ENCODE measurements around the gene PTGES3.

PTGES3 gene

GRCh38 chr12:56695327-56696101 lies 7.4 kb upstream of the PTGES3 start:
- TF ChIP-seq CTCF (IDR thresholded peaks at IDR 0.05), result no peak

- TF ChIP-seq CTCF (IDR thresholded peaks at IDR 0.05), result no peak
Observed at GRCh38 chr12:56694161-56694560, 6.1 kb upstream of the PTGES3 start.

- no peak for TF ChIP-seq CTCF (IDR thresholded peaks at IDR 0.05)
Observed at GRCh38 chr12:56688846-56689109, 694 bp upstream of the PTGES3 start.

GRCh38 chr12:56687223-56688128 lies 608 bp downstream of the PTGES3 start:
- no peak for TF ChIP-seq CTCF (IDR thresholded peaks at IDR 0.05)

GRCh38 chr12:56684745-56685359 lies 3.2 kb downstream of the PTGES3 start:
- no peak for TF ChIP-seq CTCF (IDR thresholded peaks at IDR 0.05)

- TF ChIP-seq CTCF (IDR thresholded peaks at IDR 0.05), result no peak
Observed at GRCh38 chr12:56682323-56682722, 5.8 kb downstream of the PTGES3 start.

- TF ChIP-seq CTCF (IDR thresholded peaks at IDR 0.05), result no peak
Observed at GRCh38 chr12:56679883-56680575, 8.1 kb downstream of the PTGES3 start.

Measured in LNCAP (cell line).